Endothelial cell (in vitro differentiated cells): ENCODE measurements around the gene ISLR. TPM values are rescaled to one million over a fixed set of nuclear protein-coding genes. Genes with fewer than 3 reads are reported as not detected.

Experiments used
- DNase-seq: peaks from one replicate; pipeline ENCODE4 v3.0.0; 2021; ENCODE audit warnings: low spot score
- H3K27ac Mint-ChIP-seq: one replicate; pipeline ENCODE4 v1.8.0; 2021; ENCODE audit warnings: mixed read lengths, inconsistent platforms; ENCODE audit not compliant: unreplicated experiment
- H3K27me3 Mint-ChIP-seq: one replicate; pipeline ENCODE4 v1.8.0; 2021; ENCODE audit warnings: mild to moderate bottlenecking, moderate library complexity, mixed read lengths, inconsistent platforms; ENCODE audit not compliant: unreplicated experiment
- H3K36me3 Mint-ChIP-seq: one replicate; pipeline ENCODE4 v1.8.0; 2021; ENCODE audit warnings: mild to moderate bottlenecking, low read depth, mixed read lengths, inconsistent platforms; ENCODE audit not compliant: unreplicated experiment
- H3K4me1 Mint-ChIP-seq: one replicate; pipeline ENCODE4 v1.8.0; 2021; ENCODE audit warnings: mild to moderate bottlenecking, mixed read lengths, inconsistent platforms; ENCODE audit not compliant: unreplicated experiment
- H3K4me3 Mint-ChIP-seq: one replicate; pipeline ENCODE4 v1.8.0; 2021; ENCODE audit warnings: mild to moderate bottlenecking, mixed read lengths, inconsistent platforms; ENCODE audit not compliant: unreplicated experiment
- H3K9me3 Mint-ChIP-seq: one replicate; pipeline ENCODE4 v1.8.0; 2021; ENCODE audit warnings: mixed read lengths, inconsistent platforms; ENCODE audit not compliant: unreplicated experiment
- CTCF ChIP-seq: fragments of 200-600 bp; sonication (generic); IDR thresholded peaks from one replicate; pipeline ENCODE4 v1.5.0; 2021; ENCODE audit warnings: antibody characterized with exemption; ENCODE audit not compliant: unreplicated experiment
- total RNA-seq: library from RNA; stranded (reverse); fragmentation: NEBNext Ultra II Directional; extraction: Animal tissue kit (Norgen Biotek cat#: 25700); gene quantifications from one replicate; pipeline ENCODE4 v1.2.1, GENCODE V29; 2021; ENCODE audit not compliant: unreplicated experiment

ISLR gene
- total RNA-seq, 1 donor from 2014 or later: 0.51 TPM

GRCh38 chr15:74201710-74202420, 28.4 kb downstream of the ISLR start:
- no peak for TF ChIP-seq CTCF
- H3K27me3 Mint-ChIP-seq: peaks cover 4% of the 10 kb centered on the region
- peaks cover 33% of the 10 kb centered on the region for H3K4me1 Mint-ChIP-seq
- H3K9me3 Mint-ChIP-seq: no peaks in the 10 kb centered on the region
- no peak overlapping the region for H3K27ac Mint-ChIP-seq
- H3K36me3 Mint-ChIP-seq: no peaks in the 10 kb centered on the region
- DNase-seq: no peak
- no peak overlapping the region for H3K4me3 Mint-ChIP-seq

GRCh38 chr15:74202452-74203401, 29.2 kb downstream of the ISLR start, which contains the start of gene STRA6:
Gene STRA6 (minus strand): TSS chr15:74202787. CDS start chr15:74202267, 520 bp downstream.
- TF ChIP-seq CTCF: no peak
- Mint-ChIP-seq H3K27me3 (peaks cover 7% of the 10 kb centered on the region), H3K4me1 (peaks cover 37% of the 10 kb centered on the region), H3K36me3 (no peaks in the 10 kb centered on the region), H3K9me3 (no peaks in the 10 kb centered on the region), H3K27ac (no peak within 1 kb of the TSS), H3K4me3 (no peak within 1 kb of the TSS)
- peak; percentile 37 for DNase-seq

GRCh38 chr15:74203914-74204431, 30.5 kb downstream of the ISLR start:
- H3K9me3 Mint-ChIP-seq: no peaks in the 10 kb centered on the region
- H3K4me3 Mint-ChIP-seq: no peak overlapping the region

GRCh38 chr15:74205582-74205947, 32.1 kb downstream of the ISLR start:
- no peak for DNase-seq
- H3K9me3 Mint-ChIP-seq: no peaks in the 10 kb centered on the region
- H3K4me3 Mint-ChIP-seq: no peak overlapping the region
- peaks cover 48% of the 10 kb centered on the region for H3K4me1 Mint-ChIP-seq
- no peak overlapping the region for H3K27ac Mint-ChIP-seq
- peaks cover 8% of the 10 kb centered on the region for H3K27me3 Mint-ChIP-seq
- TF ChIP-seq CTCF: no peak
- no peaks in the 10 kb centered on the region for H3K36me3 Mint-ChIP-seq

More at GRCh38 chr15:74203914-74204431, 30.5 kb downstream of the ISLR start:
- Mint-ChIP-seq H3K27me3 (peaks cover 12% of the 10 kb centered on the region), H3K27ac (no peak overlapping the region), H3K36me3 (no peaks in the 10 kb centered on the region), H3K4me1 (peaks cover 43% of the 10 kb centered on the region)
- no peak for TF ChIP-seq CTCF
- DNase-seq: no peak
